HCT116 (cell line): ENCODE results near the gene TP53AIP1.

Source experiments
- CEBPB ChIP-seq: IDR thresholded peaks from 2 replicates; pipeline ENCODE4 v1.6.1; 2012; ENCODE audit warnings: low read depth
- CTCF ChIP-seq, 3 experiments: fragments of 200-600 bp in 1 of 3; sonication (generic) in 1 of 3; IDR thresholded peaks in 2 of 3; conservative IDR thresholded peaks in 1 of 3; 2 replicates each; pipeline ENCODE4 v1.5.1; 2012 to 2017; ENCODE audit warnings: low read depth in 2 of 3, low read length in 2 of 3, antibody characterized with exemption in 1 of 3, borderline replicate concordance in 1 of 3, control low read depth in 1 of 3, mild to moderate bottlenecking in 1 of 3, mixed read lengths in 1 of 3, mixed run types in 1 of 3, moderate library complexity in 1 of 3; ENCODE audit not compliant: insufficient read depth in 1 of 3
- ELF1 ChIP-seq: IDR thresholded peaks from 2 replicates; pipeline ENCODE4 v1.6.1; 2012; ENCODE audit warnings: low read depth, borderline replicate concordance
- EZH2phosphoT487 ChIP-seq: fragments of 200-600 bp; IDR thresholded peaks from 2 replicates; pipeline ENCODE4 v1.6.1; 2018; ENCODE audit warnings: antibody characterized with exemption, borderline replicate concordance
- JUND ChIP-seq: IDR thresholded peaks from 2 replicates; pipeline ENCODE4 v1.6.1; 2012
- POLR2A ChIP-seq: IDR thresholded peaks from 2 replicates; pipeline ENCODE4 v1.7.0; 2011; ENCODE audit warnings: borderline replicate concordance; ENCODE audit not compliant: insufficient read depth, insufficient read length; ENCODE audit errors: extremely low read depth
- RAD21 ChIP-seq: IDR thresholded peaks from 2 replicates; pipeline ENCODE4 v1.6.1; 2012; ENCODE audit warnings: low read depth, mild to moderate bottlenecking
- REST ChIP-seq: IDR thresholded peaks from 2 replicates; pipeline ENCODE4 v1.6.1; 2012; ENCODE audit warnings: low read depth
- SIN3A ChIP-seq: IDR thresholded peaks from 2 replicates; pipeline ENCODE4 v1.6.1; 2012; ENCODE audit warnings: low read depth
- ZFX ChIP-seq: fragments of 450-650 bp; IDR thresholded peaks from 2 replicates; pipeline ENCODE4 v1.6.1; 2017
- ZNF274 ChIP-seq: fragments of 200-500 bp; sonication (Bioruptor generic); IDR thresholded peaks from 2 replicates; pipeline ENCODE4 v1.6.1; 2014; ENCODE audit warnings: mild to moderate bottlenecking, low read depth, low read length, inconsistent platforms

GRCh38 chr11:128890543-128891368 lies 51.9 kb downstream of the TP53AIP1 start, which contains the start of gene KCNJ5:
- TF ChIP-seq RAD21 (no peak), CTCF (IDR thresholded peaks at IDR 0.05 in 2 of 3, conservative IDR thresholded peaks at IDR 0.05 in 1 of 3; ENCODE audit: borderline replicate concordance in 1 of 3, insufficient read depth in 1 of 3, low read depth in 2 of 3, low read length in 2 of 3) (no peak), REST (no peak), ZNF274 (no peak), ZFX (no peak), POLR2A (no peak), EZH2phosphoT487 (no peak), JUND (no peak), CEBPB (no peak), ELF1 (no peak), SIN3A (no peak)
